ENCODE measurements around the gene CAMK2A. TPM values are rescaled to one million over a fixed set of nuclear protein-coding genes. Genes with fewer than 3 reads are reported as not detected.

Gene CAMK2A
- total and polyA plus RNA-seq, 4 donors, result under 0.01 TPM; not detected in 3

DNA sequence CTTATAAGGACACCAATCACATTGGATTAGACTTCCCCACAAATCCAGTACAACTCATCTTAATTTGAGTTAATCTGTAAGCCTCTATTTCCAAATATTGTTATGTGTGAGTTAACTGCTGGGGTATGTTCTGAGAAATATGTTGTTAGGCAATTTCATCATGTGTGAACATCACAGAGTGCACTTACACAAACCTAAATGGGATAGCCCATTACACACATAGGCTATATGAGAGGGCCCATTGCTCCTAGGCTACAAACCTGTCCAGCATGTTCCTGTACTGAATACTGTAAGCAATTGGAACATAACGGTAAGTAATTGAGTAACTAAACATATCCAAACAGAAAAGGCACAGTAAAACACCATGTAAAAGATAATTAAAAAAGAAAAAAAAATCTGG, 32.2 kb upstream of the CAMK2A start:
- Histone ChIP-seq H3K27me3 (ENCODE audit: control insufficient read depth in 4 of 4, insufficient read depth in 4 of 4, low read length in 3 of 4) (no peaks in the 10 kb centered on the region), H3K4me1 (ENCODE audit: control insufficient read depth in 4 of 4, insufficient read depth in 4 of 4, low read length in 3 of 4) (no peaks in the 10 kb centered on the region), H3K9ac (ENCODE audit: low read depth in 1 of 2, low read length in 2 of 2) (no peak overlapping the region), H3K4me3 (ENCODE audit: low read depth in 1 of 3, low read length in 3 of 3) (no peak overlapping the region), H3K9me3 (ENCODE audit: control insufficient read depth in 4 of 4, low read length in 3 of 4) (no peaks in the 10 kb centered on the region), H3K36me3 (ENCODE audit: control insufficient read depth in 4 of 4, insufficient read depth in 3 of 4, low read depth in 1 of 4, low read length in 3 of 4) (no peaks in the 10 kb centered on the region), H3K27ac (ENCODE audit: low read depth in 1 of 2, low read length in 2 of 2) (no peak overlapping the region)
- 89% methylated on average over 1 of the region's 1 CpG for WGBS
- TF ChIP-seq TAF1 (conservative IDR thresholded peaks at IDR 0.05), result no peak
- no peak for DNase-seq (ENCODE audit: low spot score)

- H3K9ac ChIP-seq (ENCODE audit: low read depth in 1 of 2, low read length in 2 of 2), result no peak overlapping the region
- H3K27me3 ChIP-seq (ENCODE audit: control insufficient read depth in 4 of 4, insufficient read depth in 4 of 4, low read length in 3 of 4), result no peaks in the 10 kb centered on the region
- no peaks in the 10 kb centered on the region for H3K9me3 ChIP-seq (ENCODE audit: control insufficient read depth in 4 of 4, low read length in 3 of 4)
- no peaks in the 10 kb centered on the region for H3K4me1 ChIP-seq (ENCODE audit: control insufficient read depth in 4 of 4, insufficient read depth in 4 of 4, low read length in 3 of 4)
- no peak for DNase-seq (ENCODE audit: low spot score)
- no peak overlapping the region for H3K4me3 ChIP-seq (ENCODE audit: low read depth in 1 of 3, low read length in 3 of 3)
- no peaks in the 10 kb centered on the region for H3K36me3 ChIP-seq (ENCODE audit: control insufficient read depth in 4 of 4, insufficient read depth in 3 of 4, low read depth in 1 of 4, low read length in 3 of 4)
- TF ChIP-seq REST (IDR thresholded peaks at IDR 0.05), result no peak
- TF ChIP-seq MAX (IDR thresholded peaks at IDR 0.05), result no peak
- no peak for TF ChIP-seq JUND (IDR thresholded peaks at IDR 0.05)
- no peak for TF ChIP-seq ZBTB33 (IDR thresholded peaks at IDR 0.05)
- TF ChIP-seq RAD21 (IDR thresholded peaks at IDR 0.05), result no peak
- TF ChIP-seq NR2F2 (IDR thresholded peaks at IDR 0.05), result no peak
- no peak for TF ChIP-seq EGR1 (IDR thresholded peaks at IDR 0.05; ENCODE audit: low read depth in 2 of 2)
- no peak for TF ChIP-seq YY1 (IDR thresholded peaks at IDR 0.05)
- TF ChIP-seq FOXA1 (IDR thresholded peaks at IDR 0.05), result no peak
- TF ChIP-seq HNF4G (IDR thresholded peaks at IDR 0.05), result no peak
- TF ChIP-seq RXRA (IDR thresholded peaks at IDR 0.05), result no peak
- no peak for TF ChIP-seq TAF1 (conservative IDR thresholded peaks at IDR 0.05)
- TF ChIP-seq, protein P1, sequence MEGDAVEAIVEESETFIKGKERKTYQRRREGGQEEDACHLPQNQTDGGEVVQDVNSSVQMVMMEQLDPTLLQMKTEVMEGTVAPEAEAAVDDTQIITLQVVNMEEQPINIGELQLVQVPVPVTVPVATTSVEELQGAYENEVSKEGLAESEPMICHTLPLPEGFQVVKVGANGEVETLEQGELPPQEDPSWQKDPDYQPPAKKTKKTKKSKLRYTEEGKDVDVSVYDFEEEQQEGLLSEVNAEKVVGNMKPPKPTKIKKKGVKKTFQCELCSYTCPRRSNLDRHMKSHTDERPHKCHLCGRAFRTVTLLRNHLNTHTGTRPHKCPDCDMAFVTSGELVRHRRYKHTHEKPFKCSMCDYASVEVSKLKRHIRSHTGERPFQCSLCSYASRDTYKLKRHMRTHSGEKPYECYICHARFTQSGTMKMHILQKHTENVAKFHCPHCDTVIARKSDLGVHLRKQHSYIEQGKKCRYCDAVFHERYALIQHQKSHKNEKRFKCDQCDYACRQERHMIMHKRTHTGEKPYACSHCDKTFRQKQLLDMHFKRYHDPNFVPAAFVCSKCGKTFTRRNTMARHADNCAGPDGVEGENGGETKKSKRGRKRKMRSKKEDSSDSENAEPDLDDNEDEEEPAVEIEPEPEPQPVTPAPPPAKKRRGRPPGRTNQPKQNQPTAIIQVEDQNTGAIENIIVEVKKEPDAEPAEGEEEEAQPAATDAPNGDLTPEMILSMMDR (IDR thresholded peaks at IDR 0.05; ENCODE audit: low read depth, low read length, missing input control), result no peak
- no peak for TF ChIP-seq ATF3 (IDR thresholded peaks at IDR 0.05)
- TF ChIP-seq FOXA2 (IDR thresholded peaks at IDR 0.05), result no peak
- TF ChIP-seq SP1 (IDR thresholded peaks at IDR 0.05), result no peak
- H3K27ac ChIP-seq (ENCODE audit: low read depth in 1 of 2, low read length in 2 of 2), result no peak overlapping the region
- WGBS, result 95% methylated on average over 1 of the region's 1 CpG
Observed at GRCh38 chr5:150321211-150321610, 31.6 kb upstream of the CAMK2A start.
